ENCODE data around the gene TCEANC2.
"Not testable (repeated sequence)": the region's sequence is repeated elsewhere in the genome, so short reads cannot be mapped to it uniquely, and the experiment has no call there.

TCEANC2 gene

DNA sequence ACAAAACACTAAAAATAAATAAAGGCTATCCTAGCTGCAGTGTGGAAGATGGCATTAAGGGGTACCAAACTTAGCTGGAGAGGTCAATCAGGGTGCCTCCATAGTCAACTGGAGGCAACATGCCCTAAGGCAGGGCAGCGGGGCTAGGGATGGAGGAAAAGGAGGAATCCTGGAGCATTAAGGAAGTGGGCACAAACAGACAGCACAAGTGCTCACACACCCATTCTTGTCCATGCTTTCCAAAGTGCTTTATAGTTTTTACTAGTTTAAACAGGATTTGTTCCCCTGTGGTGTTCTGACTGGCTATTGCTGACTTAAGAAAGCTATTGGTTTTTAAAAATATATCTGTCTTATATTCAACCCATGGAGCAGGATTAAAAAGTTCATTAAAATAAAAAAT lies 33.3 kb downstream of the TCEANC2 start:
- no peak for DNase-seq (ENCODE audit: low read depth, low spot score)

DNA sequence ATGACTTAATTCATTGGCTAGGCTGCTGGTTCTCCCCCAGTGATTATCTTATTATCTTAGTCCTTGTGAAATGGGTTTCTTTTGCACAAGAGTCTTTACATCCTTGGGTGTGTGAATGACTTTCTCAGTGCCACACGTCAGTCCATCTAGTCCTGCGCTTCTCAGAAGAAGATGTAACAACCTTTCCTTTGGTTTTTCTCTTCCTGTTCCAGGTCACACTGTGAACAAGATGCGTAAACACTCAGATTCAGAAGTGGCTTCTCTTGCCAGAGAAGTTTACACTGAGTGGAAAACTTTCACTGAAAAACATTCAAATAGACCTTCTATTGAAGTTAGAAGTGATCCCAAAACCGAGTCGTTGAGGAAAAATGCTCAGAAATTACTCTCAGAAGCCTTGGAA lies 35.0 kb downstream of the TCEANC2 start:
- no peak for DNase-seq (ENCODE audit: low read depth, low spot score)

DNA sequence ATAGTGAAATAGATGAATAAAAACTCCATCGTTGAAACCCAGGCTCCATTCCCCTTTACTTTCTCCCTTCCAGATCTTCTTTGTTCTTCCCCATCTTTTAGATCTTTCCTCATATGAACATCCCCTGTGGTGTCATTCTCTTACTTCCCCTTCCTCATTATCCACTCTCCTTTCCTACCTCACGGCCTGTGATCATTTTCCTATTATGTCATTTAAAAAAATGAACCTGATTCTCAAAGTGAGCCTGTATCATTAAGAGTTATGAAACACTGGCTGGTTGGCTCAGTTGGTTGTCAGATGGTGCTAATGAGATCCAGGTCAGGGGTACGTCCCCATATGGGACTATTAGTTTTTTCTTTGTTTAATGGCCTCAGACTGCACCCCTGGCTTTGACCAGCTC lies 38.3 kb downstream of the TCEANC2 start:
- DNase-seq (ENCODE audit: low read depth, low spot score), result no peak

DNA sequence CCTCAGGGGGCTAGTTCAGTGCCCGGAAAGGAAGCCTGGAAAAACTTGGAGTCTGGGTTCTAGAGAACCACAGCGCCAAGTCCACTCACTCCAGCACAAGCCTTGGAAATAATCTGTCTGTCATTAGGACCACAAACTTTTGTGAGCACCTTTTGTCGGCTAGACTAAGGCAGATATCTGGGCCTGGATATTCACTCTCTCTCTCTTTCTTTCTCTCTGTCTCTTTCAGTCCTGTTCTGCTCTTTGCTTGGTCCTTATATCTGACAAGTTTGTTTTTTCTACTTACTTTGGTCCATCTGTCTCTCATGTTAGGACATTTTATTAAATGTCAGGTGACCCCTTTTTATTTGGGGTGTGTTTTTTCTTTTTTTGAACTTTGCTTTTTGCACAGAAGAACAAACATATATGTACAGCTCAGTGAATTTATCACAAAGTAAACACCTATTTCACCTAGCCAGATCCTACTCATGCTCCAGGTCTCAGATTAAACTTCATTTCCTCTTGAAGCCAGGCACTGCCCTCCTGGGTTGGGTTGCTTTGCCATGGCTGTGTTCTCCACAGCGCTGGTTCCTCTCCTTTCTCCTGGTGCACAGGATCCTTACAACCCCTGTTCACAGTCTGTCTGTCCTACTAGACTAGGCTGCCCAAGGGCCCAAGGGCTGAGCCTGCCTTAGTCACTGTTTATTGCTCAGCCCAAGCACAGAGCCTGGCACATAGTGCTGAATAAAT lies 40.8 kb downstream of the TCEANC2 start:
- DNase-seq (ENCODE audit: low read depth, low spot score), result no peak

DNA sequence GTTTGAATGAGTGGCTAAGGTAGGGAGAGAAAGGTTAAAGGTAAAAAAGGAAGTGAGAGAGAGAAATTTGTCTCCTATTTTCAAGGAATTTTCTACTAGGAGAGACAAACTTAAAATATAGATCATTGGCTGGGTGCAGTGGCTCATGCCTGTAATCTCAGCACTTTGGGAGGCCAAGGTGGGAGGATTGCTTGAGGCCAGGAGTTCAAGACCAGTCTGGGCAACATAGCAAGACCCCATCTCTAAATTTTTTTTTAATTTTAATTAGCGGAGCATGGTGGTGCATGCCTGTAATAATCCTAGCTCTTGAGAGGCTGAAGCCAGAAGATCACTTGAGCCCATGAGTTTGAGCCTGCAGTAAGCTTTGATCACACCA lies 41.3 kb downstream of the TCEANC2 start:
- not testable (repeated sequence) for DNase-seq (ENCODE audit: low read depth, low spot score)

DNA sequence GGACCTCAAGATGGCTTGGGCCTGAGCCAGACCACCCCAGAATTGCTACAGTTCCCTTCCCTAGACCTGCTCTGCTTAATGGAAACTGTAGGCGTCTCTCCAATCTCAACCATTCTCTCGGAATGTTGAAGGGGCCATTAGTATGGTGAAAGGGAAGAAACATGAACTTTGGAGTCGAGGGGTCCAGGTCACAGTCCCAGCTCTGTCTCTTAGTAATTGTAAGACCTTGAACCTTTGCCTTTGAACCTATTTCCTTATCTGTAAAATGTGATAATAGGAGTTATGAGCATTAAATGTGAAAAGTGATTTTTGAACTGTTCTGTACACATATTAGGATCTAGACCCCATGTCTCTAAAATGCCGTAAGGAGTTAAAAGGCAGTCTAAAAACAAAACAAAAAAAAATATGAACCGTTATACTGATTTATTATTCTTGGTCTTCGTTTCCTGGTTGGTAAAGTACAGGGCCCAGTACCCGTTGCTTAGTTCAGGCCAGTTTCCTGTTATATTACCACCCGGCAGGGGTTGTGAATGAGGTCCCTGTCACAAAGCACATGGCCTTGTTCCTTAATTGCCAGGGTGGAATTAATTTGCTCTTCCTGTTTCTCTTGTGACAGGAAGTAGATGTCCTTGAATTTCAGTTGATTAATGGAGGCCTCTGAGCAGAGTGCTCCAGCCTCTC lies 42.3 kb downstream of the TCEANC2 start:
- no peak for DNase-seq (ENCODE audit: low read depth, low spot score)

DNA sequence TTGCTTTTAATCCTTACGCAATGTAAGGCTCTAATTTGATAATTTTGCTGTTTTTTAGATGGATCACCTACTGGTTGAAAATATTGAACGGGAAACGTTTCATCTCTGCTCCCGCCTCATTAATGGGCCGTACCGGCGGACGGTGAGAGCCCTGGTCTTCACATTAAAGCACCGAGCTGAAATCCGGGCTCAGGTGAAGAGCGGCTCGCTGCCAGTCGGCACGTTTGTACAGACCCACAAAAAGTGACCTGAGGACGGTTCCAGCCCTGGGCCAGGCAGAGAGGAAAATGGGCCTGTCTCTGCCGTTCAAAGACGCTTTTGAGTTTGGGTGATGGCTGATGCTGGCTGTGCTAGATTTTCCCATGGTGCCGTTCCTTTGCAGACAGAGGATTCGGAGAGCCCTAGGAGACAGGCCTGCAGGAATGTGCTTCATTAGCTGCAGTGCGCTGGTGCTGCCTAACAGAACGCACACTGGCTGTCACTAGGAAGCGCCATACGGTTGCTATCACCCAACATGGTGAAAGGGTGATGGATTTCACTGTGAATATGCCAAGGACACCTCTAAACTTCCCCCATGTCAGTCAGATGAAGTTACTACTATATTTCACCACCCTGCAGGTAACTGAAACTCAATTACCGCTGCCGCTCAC lies 42.9 kb downstream of the TCEANC2 start:
- no peak for DNase-seq (ENCODE audit: low read depth, low spot score)

DNA sequence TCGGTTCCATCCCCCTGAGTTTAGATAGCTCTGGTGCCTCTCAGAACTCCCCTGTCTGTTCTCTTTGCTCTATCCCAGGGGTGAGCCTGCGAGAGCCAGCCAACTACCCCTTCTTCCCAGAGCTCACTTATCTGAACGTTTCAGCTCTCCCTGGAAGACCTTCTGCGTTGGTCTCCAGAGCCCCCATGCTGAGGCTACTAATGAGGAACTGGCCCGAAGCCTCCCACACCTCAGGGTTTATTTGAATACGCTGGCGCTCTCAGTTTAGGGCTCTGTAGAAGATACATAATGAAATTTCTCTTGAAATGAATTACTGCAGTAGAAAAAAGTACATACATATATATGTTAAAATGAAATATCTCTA lies 43.5 kb downstream of the TCEANC2 start:
- no peak for DNase-seq (ENCODE audit: low read depth, low spot score)

DNA sequence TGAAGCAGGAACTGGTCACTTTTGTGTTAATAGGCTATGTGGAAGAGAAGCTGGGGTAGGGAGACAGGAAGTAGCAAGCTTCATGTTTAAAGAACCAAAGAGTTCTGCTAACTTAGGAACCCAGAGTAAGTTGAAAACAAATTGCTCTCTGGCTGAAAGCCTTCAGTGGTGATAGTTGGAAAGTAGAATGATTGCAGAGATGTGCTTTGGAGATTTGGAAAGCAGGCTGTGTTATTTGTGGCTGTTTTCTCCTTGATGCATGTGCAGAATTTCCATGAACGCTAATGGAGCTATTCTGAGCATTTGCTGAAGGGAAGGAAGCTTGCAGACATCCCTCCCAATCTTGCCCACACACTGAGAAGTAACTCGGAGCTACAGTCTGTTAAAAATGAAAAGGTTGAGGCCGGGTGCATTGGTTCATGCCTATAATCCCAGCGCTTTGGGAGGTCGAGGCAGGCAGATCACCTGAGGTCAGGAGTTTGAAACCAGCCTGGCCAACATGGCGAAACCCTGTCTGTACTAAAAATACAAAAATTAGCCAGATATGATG lies 45.7 kb downstream of the TCEANC2 start:
- no peak for DNase-seq (ENCODE audit: low read depth, low spot score)

DNA sequence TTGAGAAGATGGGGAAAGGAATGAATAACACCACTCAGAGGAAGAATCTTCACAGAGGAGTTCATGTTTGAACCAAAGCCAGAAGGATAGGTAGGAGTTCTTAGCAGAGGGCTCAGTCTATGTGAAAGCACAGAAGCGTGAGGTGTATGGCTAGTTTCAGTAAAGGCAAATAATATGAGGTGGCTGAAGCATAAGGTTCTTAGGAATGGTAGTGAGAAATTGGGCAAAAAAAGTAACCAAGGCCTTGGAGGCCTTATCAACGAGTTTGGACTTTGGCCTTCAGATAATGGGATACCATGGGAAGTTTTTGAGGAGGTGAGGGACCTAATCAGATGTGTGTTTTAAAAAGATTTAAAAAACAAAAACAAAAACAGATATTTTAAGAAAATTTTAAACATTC lies 47.1 kb downstream of the TCEANC2 start:
- DNase-seq (ENCODE audit: low read depth, low spot score), result no peak

DNA sequence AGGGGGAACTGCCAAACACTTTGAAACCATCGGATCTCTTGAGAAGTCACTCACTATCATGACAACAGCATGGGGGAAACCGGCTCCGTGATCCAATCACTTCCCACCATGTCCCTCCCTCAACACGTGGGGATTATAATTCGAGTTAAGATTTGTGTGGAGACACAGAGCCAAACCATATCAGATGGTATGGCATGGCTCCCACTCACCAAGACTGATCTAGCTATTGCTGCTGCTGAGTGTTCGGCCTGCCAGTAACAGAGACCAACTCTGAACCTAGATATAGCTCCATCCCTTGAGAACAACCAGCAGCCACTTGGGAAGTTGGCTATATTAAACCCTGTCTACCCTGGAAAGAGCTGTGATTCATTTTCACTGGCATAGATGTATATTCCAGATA lies 50.0 kb downstream of the TCEANC2 start:
- no peak for DNase-seq (ENCODE audit: low read depth, low spot score)

DNA sequence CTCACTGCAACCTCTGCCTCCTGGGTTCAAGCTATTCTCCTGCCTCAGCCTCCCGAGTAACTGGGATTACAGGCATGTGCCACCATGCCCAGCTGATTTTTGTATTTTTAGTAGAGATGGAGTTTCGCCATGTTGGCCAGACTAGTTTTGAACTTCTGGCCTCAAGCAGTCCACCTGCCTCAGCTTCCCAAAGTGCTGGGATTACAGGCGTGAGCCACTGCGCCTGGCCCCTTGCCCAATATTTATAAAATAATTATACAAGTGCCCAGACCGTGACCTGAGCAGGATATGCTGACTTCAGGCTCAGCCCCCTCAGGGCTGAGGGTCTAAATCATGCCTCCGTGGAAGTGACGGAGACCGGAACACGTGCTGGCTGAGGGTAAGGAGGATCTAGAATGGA lies 51.2 kb downstream of the TCEANC2 start:
- not testable (repeated sequence) for DNase-seq (ENCODE audit: low read depth, low spot score)

DNA sequence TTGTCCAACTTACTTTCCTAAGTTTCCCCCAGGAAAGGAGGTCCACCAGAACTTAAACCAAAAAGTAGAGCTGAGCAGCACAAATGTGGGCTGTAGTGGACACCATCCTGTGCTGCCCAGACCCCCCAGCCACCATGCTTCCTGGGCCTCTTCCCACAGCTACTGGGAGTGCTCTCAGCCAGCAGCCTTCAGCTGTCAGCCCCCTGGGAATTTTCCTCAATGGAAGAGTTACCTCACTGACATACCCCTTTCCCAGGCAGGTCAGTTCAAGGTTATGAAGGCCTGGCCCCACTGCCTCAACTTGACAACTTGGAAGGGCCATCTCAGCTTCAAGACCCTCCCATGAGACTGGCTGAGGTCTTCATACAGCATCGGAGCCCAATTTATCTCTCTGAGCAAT lies 51.7 kb downstream of the TCEANC2 start:
- no peak for DNase-seq (ENCODE audit: low read depth, low spot score)

DNA sequence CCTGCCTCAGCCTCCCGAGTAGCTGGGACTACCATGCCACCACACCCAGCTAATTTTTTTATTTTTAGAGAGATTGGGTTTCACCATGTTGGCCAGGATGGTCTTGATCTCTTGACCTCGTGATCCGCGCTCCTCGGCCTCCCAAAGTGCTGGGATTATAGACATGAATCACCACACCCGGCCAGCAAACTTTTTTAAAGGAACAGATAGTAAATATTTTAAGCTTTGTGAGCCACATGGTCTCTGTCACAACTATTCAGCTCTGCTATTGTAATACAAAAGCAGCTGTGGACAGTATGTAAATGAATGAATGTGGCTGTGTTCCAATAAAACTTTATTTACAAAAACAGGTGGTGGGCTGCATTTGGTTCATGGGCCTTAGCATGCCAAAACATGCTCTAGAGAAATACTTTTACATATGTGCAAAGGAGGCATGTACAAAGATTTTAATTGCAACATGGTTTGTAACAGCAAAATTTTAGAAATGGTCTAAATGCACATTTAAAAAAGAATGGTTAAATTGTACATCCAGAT lies 52.4 kb downstream of the TCEANC2 start:
- no peak for DNase-seq (ENCODE audit: low read depth, low spot score)

DNA sequence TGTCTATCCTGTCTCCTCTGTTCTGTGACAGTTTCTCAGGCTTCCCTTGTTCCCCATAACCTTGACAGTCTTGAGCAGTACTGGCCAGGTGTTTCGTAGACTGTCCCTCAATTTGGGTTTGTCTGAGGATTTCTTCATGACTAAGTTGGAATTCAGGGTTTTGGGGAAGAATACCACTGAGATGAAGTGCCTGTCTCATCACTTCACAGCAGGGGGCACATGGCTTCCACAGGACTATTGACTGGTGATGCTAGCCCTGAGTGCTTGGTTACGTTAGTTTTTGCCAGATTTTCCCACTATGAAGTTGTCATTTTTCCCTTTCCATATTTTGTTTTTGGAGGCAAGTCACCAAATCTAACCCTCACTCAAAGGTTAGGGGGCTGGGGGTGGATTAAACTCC lies 53.7 kb downstream of the TCEANC2 start:
- no peak for DNase-seq (ENCODE audit: low read depth, low spot score)

DNA sequence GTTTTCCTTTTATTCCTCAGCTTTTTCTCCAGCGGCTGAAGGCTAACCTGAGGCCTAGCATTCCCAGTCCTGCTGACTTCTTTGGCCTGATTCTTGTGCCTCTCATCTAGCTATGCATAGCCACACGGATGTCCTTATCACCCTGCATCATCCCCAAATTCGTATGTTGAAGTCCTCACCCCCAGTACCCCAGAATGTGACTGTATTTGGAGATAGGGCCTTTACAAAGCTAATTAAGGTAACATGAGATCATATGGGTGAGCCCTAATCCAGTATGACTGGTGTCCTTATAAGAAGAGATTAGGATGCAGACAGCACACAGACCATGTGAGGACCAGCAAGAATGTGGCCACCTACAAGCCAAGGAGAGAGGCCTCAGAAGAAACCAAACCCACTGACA lies 54.7 kb downstream of the TCEANC2 start:
- DNase-seq (ENCODE audit: low read depth, low spot score), result no peak

DNA sequence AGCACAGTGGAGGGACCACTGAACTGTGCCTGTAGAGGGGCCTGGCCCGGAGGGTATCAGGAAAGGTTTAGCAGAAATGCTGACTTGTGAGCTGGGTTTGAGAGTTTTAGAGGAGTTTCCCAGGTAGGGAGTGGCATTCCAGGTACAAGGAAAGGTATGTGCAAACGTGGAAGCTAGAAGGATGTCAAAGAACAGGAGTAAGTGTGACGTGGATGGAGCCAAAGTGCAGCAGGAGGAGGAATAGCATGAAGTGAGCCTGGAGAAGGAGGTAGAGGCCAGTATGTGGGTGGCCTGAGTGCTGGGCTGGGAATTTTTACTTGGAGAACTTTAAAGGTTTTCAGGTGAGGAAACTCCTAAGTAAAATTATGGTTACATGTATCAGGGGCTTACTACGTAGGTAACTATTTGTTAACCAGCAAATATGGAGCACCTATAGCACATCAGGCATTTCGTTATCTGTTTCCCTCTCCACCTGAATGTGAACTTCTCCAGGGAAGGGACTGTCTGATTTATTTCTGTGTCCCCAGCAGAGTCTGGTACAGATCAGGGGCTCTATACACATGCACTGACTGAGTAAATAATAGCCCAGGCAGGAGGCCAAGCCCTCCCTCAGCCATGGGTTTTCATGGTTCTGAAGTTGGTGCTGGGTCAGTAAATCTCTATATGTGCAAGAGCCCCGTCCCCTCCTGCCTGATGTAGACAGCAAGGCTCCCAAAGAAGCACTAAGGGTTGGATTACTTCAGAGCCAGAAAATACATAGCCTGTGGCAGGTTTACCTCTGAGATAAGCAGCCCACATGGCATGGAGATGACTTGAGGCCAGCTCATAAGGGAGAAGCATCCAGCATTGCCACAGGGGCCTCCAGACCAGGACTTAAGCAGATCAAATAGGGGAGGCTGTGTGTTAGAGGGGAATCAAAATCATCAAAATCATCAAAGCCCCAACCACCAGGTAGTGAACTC lies 56.0 kb downstream of the TCEANC2 start:
- DNase-seq (ENCODE audit: low read depth, low spot score), result no peak

DNA sequence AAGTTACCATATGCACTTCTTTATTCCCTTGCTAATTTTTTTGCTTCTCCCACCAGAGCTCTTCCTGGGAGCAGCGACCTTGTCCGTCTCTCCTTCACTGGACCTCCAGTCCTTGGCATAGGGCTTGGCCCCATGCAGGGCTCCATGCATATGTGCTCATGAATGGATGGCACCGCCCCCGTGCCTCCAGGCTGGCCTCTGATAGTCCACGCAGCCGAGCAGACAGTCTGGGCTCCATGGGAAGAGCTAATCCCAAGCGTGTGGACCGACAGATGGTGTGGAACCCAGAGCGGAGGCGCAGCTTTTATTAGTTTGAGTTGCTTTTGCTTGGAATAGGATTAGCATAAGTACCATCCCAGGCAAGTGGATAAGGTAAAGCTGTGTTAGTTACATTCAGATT lies 57.6 kb downstream of the TCEANC2 start:
- no peak for DNase-seq (ENCODE audit: low read depth, low spot score)

DNA sequence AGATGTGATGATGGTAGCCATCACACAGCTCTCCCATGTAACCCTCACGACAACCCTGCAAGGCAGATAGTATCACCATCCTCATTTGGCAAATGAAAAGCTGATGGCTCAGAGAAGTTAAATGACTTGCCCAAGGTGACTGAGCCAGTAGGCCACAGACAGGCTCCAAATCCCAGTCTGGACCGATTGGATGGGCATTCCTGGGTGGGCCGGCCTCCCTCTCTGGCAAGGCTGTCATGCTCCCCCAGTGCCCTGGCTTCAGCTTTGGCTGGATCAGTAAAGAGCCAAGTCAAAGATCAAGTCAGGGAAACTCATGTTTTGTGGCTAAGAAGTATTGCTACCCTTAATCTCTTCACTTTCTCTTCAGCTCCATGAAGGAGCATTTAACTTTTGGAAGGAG lies 58.2 kb downstream of the TCEANC2 start:
- no peak for DNase-seq (ENCODE audit: low read depth, low spot score)

DNA sequence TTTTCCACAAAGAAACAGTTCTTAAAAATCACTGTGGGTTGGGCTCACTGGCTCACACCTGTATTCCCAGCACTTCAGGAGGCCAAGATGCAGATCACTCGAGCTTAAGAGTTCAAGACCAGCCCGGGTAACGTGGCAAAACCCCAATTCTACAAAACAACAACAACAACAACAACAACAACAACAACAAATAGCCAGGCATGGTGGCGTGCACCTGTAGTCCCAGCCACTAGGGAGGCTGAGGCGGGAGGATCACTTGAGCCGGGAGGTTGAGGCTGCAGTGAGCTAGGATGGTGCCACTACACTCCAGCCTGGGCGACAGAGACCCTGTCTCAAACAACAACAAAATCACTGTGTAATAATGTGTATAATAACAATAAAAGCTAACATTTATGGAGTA lies 58.6 kb downstream of the TCEANC2 start:
- DNase-seq (ENCODE audit: low read depth, low spot score), result no peak

DNA sequence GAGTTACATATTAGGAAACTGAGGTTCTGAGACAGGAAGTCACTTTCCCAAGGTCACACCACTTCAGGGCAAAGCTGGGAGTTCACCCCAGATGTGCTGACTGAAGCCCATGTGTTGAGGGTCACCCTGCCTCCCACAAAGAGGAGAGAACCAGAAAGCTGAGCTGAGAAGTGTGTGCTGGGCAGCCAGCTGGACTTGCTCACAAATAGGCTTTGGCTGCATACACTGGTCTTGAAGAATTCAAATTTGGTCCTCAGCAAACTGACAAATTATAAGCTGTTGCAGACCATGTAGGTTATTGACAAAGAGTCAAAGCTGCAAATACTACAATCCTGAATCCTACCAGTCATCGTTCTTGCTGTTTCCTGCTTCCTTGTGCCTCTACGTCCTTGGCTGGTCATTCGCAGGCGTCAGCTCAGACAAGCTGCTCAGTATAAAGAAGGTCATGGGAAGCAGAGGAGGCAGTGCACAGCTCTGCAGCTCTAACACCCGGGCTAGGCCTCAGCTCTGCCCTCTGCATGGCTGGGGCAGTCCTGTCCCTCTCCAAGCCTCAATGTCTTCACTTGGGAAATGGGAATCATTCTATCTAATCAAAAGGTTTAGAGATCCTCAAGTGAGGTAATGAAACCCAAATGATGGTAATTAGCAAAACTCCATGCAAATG lies 59.4 kb downstream of the TCEANC2 start:
- no peak for DNase-seq (ENCODE audit: low read depth, low spot score)
